GM10847 (cell line): ENCODE measurements around the gene SLC29A2.

Experiments used
- POLR2A ChIP-seq: IDR thresholded peaks from 2 replicates; pipeline ENCODE4 v1.6.1; 2011; ENCODE audit not compliant: insufficient read length; ENCODE audit errors: extremely low read depth

The SLC29A2 gene

DNA sequence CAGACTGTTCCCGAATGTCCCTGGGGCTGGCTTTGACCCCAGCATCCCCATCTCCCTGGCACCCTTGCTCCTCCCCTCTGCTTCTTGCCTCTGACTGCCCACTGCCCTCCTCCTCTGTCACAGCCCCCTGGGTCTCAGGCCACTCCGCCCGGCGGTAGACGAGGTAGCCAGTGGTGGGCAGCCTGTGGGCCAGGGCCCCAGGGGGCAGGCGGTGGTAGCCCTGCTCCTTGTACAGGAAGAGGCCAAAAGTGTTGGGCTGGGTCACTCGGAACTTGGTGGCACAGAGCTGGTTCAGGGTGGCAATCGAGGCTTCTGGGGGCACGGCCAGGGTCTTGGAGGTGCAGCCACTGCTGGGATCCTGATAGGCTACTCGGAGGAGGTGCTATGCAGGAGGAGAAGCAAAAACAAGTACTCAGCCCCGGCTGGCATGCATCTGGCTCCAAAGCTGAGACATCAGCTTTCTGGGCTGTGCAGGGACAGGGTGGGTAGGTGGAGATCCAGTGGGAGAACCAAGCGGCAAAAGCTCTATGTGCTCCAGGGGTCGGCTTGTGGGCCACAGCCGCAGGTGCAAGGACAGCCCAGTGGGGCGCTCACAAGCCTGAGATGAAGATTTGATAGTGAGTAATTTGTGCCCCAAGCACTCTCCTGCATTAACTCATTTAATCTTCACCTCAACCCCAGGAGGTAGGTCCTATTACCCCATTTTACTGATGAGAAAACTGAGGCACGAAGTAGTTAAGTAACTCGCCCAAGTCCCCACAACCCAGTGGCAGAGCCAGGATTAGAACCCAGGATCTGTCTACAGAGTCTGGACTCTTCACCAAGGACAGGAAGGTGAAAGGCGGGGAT lies 39.0 kb downstream of the SLC29A2 start:
- no peak for TF ChIP-seq POLR2A

DNA sequence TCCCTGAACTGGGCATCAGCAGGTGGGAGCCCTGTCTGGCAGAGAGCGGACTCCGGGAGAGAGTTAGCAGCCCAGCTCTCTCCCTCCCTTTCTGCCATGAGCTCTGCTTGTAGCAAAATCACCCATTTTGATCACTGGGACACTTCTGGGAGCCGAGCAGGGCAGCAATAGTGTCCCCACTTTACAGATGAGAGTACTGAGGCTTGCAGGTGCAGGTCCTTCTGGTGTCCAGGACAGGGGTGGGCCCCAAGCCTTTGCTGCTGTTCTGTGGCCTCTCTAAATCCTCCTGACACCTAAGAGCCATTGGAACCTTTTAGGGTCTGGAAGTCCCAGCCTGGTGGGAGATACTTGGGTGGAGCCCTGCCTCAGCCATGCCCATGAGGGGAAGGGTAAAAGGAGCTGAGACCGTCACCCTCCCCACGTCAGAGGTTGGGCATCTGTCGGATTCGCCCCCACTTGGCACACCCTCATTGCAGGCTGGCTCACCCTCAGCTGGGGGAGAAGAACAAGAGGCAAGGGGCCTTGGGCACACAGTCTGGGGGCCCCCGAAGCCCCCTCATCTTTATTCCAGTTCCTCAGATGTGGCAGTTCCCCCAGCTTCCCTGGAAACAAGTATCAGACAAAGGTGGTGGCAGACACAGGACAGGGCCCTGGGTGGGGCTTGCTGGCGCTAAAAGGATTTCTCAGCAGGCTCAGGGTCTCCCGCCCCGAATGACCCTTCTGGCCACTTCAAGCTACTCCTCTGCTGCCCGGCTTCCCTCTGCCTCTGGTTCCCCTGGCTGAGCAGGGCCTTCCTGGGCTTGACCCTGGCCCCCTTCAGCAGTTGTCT lies 39.8 kb downstream of the SLC29A2 start:
- no peak for TF ChIP-seq POLR2A

DNA sequence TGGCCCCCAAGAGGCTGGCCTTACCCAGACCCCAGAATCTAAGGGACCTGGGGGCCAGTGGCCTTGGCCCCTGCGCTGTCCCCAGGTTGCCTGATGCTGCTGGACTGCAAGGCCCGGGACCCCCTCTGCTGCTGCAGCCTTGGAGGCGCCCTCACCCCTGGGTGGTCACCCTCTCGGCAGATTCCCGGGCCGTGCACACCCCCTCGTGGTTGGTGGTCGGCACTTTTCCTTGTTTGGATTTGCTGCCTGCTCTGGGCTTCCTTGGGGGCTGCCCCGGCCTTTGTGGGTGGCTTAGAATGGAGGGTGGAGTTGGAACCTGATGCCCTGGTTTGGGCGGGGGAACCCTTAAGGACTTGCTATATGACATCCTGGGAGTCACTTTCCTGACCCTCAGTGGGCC lies 40.6 kb downstream of the SLC29A2 start:
- no peak for TF ChIP-seq POLR2A

DNA sequence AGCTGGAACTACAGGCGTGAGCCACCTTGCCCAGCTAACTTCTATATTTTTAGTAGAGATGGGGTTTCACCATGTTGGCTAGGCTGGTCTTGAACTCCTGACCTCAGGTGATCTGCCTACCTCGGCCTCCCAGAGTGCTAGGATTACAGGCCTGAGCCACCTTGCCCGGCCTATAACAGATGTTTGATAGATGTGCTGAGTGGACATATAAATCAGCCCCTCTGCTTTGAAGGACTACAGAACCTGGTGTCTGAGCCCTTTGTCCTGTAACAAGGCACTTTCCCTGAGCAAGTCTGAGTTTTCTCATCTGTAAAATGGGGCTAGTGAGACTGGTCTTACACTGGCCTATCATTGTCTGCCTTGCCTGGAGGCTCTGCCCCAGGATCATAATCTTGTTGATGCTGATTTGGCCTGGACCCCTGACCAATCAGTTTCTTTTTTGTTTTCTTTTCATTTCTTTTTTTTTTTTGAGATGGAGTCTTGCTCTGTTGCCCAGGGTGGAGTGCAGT lies 42.3 kb downstream of the SLC29A2 start:
- no peak for TF ChIP-seq POLR2A

DNA sequence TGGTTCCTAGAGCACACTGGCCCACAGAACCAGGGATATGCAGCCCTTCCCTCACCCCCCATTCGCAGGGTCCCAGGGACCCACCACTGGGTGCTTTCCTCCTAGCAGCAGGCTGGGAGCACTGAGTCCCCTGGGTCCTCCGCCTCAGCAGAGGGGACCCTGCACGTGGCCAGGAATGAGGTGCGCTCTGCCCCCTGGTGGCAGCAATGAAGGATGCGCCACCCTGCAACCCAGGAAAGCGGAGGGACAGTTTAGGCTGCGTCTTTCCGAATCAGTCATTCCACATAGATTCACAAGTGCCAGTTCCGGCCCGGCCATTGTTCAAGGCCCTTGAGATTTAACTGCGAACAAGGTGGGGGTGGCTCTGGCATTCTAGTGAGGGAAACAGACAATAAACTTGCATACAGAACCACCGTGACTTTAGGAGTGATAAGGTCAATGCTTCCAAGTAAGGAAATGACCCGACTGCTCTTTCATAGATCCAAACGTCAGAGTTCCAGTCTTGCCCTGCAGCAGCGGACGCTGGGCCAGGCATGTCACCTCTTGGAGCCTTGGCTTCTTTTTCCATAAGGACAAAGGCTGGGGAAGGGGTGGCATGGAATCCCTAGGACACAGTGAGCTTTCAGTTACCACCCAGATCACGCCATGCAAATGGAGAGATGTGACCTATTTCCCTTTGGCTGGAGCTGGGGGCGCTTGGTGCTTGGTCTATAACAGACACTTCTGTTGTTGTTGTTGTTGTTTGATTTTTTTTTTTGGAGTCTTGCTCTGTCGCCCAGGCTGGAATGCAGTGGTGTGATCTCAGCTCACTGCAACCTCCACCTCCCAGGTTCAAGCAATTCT lies 43.0 kb downstream of the SLC29A2 start:
- TF ChIP-seq POLR2A = no peak

DNA sequence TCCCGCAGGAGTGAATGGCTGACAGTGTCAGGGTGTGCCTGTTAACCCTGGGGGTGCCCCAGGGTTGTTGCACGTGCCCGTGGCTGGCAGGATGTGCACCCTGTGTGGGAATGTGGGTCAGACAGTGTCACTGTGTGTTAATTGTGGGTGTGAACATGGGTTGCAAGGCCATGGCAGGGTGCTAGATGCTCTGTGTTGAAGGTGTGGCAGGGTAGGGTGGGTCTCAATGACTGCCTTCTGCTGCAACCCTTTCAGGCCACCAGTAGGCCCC lies 43.6 kb downstream of the SLC29A2 start:
- no peak for TF ChIP-seq POLR2A

DNA sequence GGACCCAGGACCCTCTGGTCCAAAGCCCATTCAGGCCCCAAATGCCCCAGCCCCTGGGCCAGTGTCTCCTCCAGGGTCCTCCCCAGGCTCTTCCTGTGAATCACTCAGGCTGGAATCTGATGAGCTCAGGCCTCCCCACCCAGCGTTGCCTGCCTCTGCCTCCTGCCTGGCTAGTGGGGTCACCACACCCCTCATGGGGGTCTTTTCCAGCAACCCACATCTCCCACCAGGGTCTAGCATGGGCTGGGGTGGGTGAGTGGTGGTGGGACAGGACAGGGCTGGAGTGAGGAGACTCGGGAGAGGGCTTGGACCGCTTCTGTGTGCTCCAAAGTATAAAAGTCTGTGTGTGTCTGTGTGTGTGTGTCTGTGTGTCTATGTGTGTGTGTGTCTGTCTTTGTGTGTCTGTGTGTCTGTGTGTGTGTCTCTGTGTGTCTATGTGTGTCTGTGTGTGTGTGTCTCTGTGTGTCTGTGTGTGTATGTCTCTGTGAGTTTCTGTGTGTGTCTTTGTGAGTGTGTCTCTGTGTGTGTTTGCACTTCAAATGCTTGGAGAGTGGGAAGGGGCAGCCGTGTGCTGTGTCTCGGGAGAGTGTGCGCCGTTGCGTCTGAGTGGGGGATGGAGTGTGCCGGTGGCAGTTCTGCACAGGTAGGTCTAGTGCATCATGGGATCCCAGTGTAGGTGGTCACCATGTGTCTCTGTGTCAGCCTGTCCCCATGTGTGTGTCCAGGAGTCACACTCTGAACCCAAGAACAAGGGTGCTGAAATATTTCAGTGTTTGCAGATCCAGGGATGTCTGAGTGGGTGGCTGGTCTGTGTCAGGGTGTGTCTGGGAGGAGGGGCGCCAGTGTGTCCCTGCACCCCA lies 44.2 kb downstream of the SLC29A2 start:
- no peak for TF ChIP-seq POLR2A

DNA sequence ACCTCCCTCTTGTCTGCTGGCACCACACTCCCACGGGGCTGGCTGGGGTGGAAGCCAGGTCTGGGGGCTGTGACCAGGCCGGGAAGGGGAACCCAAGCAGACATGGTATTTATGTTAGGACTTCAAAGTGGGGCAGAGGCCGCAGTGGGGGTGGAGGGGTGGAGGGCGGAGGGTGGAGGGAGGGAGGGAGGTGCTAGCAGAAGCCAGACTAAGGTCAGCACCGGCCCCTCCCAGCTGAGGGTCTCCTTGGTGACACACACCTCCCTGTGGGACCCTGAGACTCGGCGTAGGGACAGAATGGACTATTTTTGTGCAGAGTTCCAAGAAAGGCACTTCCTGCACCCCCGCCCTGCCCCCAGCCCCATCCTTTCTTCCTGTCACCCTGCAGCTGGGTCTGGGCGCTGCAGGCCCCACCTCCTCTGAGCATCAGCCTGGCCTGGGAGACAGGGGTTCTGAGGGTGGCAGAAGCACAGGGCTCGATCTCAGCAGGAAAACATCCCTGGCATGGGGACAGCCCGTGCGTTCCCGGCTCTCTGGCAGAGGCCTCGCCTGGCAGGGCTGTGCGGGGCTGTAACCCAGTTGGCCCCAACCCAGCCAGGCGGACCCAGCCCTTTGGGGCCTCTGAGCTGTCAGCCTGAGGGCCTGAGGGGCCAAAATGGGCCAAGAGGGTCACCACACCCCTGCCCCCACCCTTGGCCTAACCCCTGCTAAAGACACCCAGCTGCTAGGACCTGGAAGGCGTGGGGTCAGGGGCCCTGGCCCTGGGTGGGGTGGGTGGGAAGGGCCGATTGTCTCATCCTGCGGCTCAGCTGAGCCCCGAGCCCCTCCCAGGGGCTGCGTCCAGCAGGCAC lies 45.1 kb downstream of the SLC29A2 start:
- no peak for TF ChIP-seq POLR2A

DNA sequence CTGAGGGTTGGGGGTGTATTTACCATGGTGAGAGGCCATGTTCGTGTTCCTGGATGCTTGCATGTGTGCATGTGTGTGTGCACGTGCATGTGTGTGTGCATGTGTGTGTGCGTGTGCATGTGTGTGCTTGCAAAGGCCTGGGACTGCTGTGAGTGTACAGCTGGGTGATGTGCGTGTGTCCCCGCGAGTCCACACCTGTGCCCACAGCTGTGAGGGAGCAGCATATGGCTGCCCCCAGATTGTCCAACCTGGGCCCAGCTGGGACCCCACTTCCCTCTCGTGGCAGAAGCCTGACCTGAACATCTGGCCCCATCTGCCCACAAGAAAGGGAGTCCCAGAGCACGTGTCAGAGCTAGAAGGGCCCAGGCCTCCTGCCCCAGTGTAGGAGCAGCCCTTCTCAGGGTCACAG lies 46.3 kb downstream of the SLC29A2 start:
- TF ChIP-seq POLR2A = no peak

DNA sequence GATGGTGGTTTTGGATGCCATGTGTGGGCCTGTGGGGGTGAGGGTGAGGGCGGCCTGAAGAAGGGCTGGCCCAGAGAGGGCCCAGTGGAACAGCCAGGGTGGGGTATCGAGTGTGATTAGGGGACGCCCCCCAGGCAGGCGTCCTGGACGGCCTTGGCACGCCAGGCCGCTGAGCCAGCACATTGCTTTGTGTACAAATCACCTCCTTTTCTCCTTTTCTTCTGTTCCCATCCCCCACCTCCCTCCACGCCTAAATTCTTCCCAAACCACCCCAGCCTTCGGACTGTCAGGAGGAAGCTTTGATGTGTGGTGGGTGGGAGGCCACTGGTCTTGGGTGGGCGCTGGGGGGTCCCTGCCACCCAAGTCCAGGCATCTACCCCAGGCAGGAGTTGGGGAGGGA lies 46.9 kb downstream of the SLC29A2 start:
- TF ChIP-seq POLR2A = no peak

DNA sequence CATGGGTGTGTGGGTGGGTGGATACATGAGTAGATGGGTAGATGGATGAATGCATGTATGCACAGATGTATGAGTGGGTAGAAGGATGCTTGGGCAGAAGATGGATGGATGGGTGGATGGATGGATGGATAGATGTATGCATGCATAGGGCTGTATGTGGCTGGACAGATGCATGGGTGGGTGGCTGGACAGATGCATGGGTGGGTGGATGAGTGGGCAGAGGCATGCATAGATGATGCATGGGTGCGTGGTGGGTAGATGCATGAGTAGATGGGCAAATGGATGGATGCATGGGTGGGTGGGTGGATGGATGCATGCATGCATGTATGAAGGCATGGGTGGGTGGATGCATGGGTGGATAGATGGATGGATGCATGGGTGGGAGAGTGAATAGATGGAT lies 47.9 kb downstream of the SLC29A2 start:
- no peak for TF ChIP-seq POLR2A

DNA sequence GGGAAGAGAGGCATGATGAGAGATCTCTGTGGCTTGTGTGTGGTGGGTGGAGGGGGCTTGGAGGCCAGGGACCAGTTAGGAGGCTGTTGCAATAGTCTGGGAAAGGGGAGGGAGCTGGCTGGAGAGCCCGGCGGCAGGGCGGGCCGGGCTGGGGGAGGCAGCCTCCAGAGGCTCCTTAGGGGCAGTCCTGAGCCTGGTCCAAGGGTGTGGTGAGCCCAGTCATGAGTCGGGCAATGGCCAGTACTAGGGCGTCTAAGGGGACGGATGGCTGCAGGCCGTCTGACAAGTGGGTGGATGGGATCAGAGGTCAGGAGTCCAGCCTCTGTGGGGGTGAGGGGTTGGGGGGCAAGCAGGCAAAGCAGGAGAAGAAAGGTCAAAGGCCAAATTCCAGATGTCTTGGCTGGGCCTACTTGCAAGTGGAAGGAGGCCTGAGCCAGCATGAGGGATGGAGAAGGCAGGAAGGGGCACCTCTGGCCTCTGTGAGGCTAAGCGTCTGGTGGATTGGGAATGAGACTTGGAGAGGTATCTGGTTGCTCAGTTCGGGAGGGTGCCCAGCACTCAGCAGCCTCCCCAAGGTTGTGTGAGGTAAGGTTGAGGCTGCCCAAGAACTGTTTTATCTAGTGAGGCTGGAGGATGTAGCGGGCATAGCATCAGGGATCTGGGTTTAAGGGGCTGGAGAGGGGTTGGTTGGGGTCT lies 48.7 kb downstream of the SLC29A2 start:
- TF ChIP-seq POLR2A = no peak

DNA sequence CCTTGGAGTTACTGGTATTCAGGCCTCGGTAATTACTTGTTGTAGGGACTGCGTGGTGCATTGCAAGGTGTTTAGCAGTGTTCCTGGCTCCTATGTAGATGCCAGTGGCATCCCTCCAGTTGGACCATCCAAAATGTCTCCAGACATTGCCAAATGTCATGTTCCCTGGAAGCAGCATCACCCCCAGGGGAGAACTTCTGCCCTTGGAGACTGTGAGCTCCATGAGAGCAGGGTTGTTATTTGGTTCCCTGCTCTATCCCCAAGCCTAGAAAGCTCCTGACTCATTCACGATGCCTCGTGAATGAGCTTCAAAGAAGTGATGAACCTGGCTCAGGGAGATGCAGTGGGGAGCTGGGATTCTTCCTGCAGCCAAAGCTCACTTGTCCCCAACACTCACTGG lies 50.0 kb downstream of the SLC29A2 start:
- TF ChIP-seq POLR2A = no peak

DNA sequence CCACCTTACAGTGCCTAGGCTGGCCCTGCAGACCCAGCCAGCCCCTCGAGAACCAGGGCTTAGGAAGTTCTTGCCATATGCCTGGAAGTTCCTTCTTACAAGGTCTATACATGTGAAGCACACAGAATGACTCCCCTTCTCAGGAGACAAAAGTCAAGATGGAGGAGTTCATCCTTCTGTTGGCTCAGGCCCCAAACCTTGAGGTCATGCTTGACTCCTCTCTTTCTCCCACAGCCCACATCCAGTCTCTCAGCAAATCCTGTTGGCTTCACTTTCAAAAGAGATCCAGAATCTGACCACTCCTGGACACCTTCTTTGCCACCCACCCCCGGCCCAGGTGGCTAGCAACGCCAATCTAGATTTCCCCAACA lies 53.0 kb downstream of the SLC29A2 start:
- TF ChIP-seq POLR2A = no peak
